ENCODE measurements around the gene GNG7.
"Not testable (repeated sequence)": the region's sequence is repeated elsewhere in the genome, so short reads cannot be mapped to it uniquely, and the experiment has no call there.

The GNG7 gene

GRCh38 chr19:2653218-2653617 is 49.3 kb downstream of the GNG7 start:
- in situ Hi-C loops (cut with MboI; ENCODE audit: low pct_unique_long_range_greater_than_20kb, low sequenced_read_pairs) = no loop called here
- no peak for DNase-seq

- in situ Hi-C loops (cut with MboI; ENCODE audit: low pct_unique_long_range_greater_than_20kb, low sequenced_read_pairs) = no loop called here
- no peak for DNase-seq
Observed at GRCh38 chr19:2652504-2653099, 49.9 kb downstream of the GNG7 start.

DNA sequence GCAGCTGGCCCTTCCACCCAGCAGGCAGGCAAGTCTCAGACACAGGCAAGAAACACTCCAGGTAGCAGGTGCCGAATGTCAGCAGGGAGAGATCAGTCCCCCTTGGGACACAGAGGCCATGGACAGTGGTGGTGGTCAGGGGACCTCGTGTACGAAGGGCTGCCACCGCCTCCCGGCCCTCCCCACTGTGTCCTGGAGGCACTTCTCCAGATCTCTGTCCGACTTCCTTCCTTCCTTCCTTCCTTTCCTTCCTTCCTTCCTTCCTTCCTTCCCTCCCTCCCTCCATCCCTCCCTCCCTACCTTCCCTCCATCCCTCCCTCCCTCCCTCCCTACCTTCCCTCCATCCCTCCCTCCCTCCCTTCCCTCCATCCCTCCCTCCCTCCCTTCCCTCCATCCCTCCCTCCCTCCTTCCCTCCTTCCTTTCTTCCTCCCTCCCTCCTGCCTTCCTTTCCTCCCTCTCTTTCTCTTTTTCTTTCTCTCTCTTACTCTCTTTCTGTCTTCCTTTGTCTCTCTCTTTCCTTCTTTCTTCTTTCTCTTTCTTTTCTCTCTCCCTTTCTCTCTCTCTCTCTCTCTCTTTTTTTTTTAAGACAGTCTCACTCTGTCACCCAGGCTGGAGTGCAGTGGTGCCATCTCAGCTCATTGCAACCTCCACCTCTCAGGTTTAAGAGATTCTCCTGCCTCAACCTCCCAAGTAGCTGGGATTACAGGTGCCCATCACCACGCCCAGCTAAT is 51.3 kb downstream of the GNG7 start:
- in situ Hi-C loops (cut with MboI; ENCODE audit: low pct_unique_long_range_greater_than_20kb, low sequenced_read_pairs); DNase-seq: not testable (repeated sequence)

GRCh38 chr19:2650515-2650914 is 52.0 kb downstream of the GNG7 start:
- in situ Hi-C loops (cut with MboI; ENCODE audit: low pct_unique_long_range_greater_than_20kb, low sequenced_read_pairs) = no loop called here
- no peak for DNase-seq

DNA sequence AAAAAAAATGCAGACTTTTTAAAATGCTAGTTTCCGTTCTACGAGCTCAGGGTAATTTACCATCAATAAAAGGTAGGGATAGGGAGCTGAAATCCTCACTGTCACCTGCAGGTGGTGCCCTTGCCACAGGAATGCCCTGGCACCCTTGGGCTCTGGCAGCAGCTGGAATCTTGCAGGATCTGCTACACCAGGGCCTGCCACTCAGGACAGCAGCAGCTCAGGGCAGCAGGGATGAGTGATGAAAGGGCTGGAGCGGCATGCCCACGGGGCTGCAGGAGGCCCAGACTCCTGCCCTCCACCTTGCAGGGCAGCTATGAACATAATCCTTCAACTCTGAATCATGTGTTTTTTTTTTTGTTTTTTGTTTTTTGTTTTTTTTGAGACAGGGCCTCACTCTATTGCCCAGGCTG is 54.0 kb downstream of the GNG7 start:
- peak; percentile 83 for DNase-seq
- in situ Hi-C loops (cut with MboI; ENCODE audit: low pct_unique_long_range_greater_than_20kb, low sequenced_read_pairs) = no loop called here

GRCh38 chr19:2648099-2648498 is 54.4 kb downstream of the GNG7 start:
- in situ Hi-C loops (cut with MboI; ENCODE audit: low pct_unique_long_range_greater_than_20kb, low sequenced_read_pairs) = no loop called here
- no peak for DNase-seq

DNA sequence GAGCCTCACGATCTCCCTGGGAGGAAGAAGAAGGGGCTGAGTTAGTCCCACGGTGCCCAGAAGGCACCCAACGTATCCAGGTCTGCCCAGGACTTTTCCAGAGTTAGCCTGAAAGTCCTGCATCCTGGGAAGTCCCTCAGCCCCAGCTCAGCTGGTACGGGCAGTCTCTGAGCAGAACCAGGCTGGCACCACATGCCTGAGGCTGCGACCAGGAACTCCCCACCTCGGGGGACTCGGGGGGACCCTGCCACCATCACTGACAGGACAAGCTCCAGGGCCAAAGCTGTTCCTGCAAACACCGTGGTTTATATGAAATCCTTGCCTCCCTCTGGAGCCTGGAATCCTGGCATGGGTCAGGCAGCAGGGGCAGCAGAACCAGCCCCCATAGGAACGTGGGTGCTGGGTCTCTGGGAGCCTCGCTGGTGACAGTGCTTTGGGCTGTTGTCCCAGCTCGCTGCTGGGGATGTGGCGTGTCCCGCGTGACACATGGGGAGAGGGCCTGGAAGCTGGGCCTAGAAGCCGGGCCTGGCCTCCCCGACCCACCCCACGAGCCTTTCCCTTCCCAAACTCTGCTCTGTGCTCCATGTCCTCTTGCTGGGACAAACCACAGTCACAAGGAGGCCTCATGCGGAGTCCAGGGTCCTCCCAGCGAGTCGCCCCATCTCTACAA is 55.5 kb downstream of the GNG7 start:
- in situ Hi-C loops (cut with MboI; ENCODE audit: low pct_unique_long_range_greater_than_20kb, low sequenced_read_pairs) = no loop called here
- no peak for DNase-seq

DNA sequence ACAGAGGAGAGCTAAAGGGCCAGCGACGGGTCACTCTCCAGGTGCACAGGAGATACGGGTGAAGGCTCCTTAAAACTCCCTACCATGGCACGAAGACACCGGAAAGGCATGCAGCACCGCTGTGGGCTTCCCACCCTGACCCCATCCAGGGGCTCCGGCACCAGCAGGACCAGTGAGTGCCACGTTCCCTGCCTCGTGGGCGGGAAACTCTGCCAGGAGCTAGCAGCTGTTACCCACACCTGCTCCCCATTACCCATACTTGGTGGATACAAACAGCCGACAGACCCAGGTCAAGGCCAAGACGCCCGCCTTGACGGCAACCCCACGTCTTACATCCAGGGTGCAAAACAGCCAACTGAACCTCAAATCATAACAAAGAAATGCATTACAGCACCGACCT is 56.7 kb downstream of the GNG7 start:
- no peak for DNase-seq
- in situ Hi-C loops (cut with MboI; ENCODE audit: low pct_unique_long_range_greater_than_20kb, low sequenced_read_pairs) = no loop called here

- in situ Hi-C loops (cut with MboI; ENCODE audit: low pct_unique_long_range_greater_than_20kb, low sequenced_read_pairs); DNase-seq: not testable (repeated sequence)
Observed at GRCh38 chr19:2643123-2643737, 59.3 kb downstream of the GNG7 start.

GRCh38 chr19:2641332-2641698 is 61.2 kb downstream of the GNG7 start:
- in situ Hi-C loops (cut with MboI; ENCODE audit: low pct_unique_long_range_greater_than_20kb, low sequenced_read_pairs) = no loop called here
- no peak for DNase-seq

DNA sequence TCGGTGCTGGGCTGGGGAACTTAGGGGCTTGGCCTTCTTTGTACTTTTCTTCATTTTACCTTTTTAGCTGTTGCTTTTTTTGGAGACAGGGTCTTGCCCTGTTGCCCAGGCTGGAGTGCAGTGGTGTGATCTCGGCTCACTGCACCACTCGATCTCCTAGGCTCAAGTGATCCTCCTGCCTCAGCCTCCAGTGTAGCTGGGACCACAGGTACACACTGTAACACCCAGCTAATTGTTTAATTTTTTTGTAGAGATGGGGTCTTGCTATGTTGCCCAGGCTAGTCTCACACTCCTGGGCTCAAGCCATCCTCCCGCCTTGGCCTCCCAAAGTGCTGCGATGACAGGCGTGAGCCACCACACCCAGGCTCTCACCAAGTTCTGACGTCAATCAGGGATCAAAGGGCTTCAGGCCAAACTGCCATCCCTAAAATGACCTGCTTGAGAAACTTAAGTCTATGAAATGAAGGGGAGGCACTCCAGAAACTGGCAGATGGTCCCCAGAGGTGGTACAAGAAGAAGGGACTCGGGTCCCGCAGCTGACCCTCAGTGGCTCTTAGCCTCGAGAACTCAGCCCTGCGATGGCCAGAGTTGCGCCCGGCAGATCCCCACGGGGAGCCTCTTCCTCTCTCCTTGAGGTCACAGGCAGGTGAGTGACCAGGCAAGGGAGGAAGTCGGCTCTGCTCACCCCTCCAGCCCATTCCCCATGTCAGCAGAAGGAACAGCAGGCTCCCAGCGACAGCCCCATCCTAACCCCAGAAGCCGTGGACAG is 61.7 kb downstream of the GNG7 start:
- DNase-seq = no peak
- in situ Hi-C loops (cut with MboI; ENCODE audit: low pct_unique_long_range_greater_than_20kb, low sequenced_read_pairs) = no loop called here

- no peak for DNase-seq
- in situ Hi-C loops (cut with MboI; ENCODE audit: low pct_unique_long_range_greater_than_20kb, low sequenced_read_pairs) = no loop called here
Observed at GRCh38 chr19:2639999-2640398, 62.5 kb downstream of the GNG7 start.

DNA sequence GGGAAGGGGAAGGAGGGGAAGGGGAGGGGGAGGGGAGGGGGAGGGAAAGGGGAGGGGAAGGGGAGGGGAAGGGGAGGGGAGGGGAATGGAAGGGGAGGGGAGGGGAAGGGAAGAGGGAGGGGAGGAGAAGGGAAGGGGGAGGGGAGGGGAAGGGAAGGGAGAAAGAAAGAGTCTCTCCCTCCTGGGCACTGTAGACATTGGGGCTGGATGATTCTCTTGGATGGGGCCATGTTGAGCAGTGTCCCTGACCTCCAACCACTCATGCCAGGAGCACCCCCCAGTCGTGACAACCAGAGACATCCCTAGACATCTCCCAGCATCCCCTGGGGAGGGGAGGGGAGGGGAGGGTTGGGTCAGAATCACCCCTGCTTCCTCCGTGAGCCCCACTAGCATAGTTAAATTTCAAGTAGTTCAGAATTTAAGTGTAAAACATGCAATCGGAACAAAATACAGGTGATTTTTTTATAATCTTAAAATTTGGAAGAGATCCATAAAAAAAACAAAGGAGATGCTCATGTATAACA is 64.0 kb downstream of the GNG7 start:
- DNase-seq = no peak
- in situ Hi-C loops (cut with MboI; ENCODE audit: low pct_unique_long_range_greater_than_20kb, low sequenced_read_pairs) = no loop called here

DNA sequence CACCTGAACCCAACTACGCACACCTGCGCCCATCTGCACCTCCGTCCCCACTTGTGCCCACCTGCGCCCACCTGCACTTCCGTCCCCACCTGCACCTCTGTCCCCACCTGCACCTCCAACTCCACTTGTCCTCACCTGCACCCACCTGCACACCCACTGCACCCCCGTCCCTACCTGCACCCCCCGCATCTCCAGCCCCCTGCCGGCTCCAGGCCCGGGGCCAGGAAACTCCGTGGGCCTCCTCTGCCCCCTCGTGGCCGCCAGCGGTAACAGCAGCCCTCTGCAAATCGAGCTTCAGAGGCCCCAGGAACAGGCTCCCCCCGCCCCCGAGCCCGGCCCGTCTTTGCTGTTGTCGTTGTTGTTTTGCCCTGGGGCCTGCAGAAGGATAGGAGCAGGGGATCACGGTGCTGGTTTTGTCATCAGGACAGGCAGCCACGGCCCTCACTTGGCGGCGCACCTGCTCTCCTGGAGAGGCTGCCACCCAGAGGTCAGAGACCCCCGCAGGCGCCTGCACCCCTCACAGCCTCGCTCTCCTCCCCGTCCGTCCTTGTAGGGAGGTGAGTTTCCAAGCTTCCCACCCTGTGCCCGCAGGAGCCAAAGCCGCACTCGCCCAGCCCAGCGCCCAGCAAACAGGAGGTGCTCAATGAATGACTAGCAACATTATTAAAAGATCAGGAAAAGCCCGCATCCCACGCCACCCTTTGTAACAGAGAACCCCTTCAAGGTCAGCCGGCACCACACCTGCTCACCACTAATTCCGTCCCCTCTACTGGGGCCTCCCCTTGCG is 65.4 kb downstream of the GNG7 start:
- peak; percentile 60 for DNase-seq
- in situ Hi-C loops (cut with MboI; ENCODE audit: low pct_unique_long_range_greater_than_20kb, low sequenced_read_pairs) = no loop called here

DNA sequence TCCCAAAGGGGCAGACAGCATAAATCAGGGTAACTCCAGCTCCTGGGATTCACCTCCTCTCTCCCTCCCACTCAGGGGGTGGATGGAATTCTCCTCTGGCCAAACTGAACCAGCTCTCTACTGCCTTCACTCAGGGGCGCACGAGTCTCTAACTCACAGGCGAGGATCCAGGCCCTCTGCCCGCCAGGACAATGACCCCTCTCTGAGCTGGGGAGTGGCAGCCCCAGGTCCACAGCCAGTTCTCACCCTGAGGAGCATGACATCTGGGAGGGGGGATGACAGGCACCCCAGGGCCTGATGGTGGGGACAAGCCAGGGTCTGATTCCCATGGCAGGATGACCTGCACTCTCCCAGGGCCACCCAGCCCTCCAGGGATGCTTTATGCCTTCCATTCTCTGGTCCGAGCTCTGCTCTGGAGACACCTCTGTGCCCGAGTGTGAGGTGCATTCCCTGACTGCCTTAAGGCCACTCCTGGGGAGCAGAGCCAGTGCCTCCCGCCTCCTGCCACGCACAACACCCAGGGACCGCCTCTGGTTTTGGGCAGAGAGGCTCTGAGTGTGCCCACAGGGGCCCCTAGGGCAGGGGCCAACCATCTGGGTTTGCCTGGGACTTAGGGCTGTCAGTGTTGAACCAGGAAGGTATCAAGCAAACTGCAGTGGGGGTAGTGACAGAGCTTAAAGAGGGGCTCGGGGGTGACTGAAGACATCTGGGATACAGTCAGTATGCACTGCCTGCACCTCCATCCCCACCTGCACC is 66.2 kb downstream of the GNG7 start:
- no peak for DNase-seq
- in situ Hi-C loops (cut with MboI; ENCODE audit: low pct_unique_long_range_greater_than_20kb, low sequenced_read_pairs) = no loop called here

DNA sequence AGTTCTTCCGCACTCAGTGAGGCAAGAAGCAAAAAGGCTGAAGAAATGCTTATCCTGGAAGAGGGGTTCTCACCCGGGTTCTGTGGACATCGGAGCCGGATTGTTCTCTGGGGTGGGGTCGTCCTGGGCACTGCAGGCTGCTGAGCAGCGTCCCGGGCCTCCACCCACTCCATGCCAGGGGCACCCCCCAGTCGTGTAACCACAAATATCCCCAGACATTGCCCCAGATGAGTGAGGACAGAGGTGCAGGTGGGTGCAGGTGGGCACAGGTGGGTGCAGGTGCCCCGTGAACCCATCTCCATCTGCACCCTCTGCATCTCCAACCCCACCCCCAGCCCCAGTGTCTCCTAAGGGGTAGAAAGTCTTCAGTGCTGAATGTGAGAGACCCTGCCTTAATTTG is 67.5 kb downstream of the GNG7 start:
- in situ Hi-C loops (cut with MboI; ENCODE audit: low pct_unique_long_range_greater_than_20kb, low sequenced_read_pairs) = no loop called here

GRCh38 chr19:2634228-2634951 is 68.1 kb downstream of the GNG7 start:
- in situ Hi-C loops (cut with MboI; ENCODE audit: low pct_unique_long_range_greater_than_20kb, low sequenced_read_pairs) = no loop called here
- no peak for DNase-seq

More for the DNA sequence above, 67.5 kb downstream of the GNG7 start:
- no peak for DNase-seq
